Activated gamma-delta T cell treated with Interleukin-2 at 50 U/mL for 16 hours (primary cell): Measurements from ENCODE around the gene MAPT.

Experiments used
- DNase-seq: peaks from one replicate; pipeline ENCODE4 v3.0.0-alpha.2; 2020

The MAPT gene

GRCh38 chr17:45863857-45864654 lies 30.3 kb upstream of the MAPT start:
- no peak for DNase-seq

GRCh38 chr17:45867171-45867570 lies 27.2 kb upstream of the MAPT start:
- no peak for DNase-seq

- no peak for DNase-seq
Measured at GRCh38 chr17:45867702-45868101, 26.7 kb upstream of the MAPT start.

GRCh38 chr17:45868276-45868675 lies 26.1 kb upstream of the MAPT start:
- DNase-seq = no peak

- DNase-seq = no peak
Measured at GRCh38 chr17:45869676-45870341, 24.5 kb upstream of the MAPT start.

- no peak for DNase-seq
Measured at GRCh38 chr17:45870342-45870974, 23.9 kb upstream of the MAPT start.

GRCh38 chr17:45871718-45872117 lies 22.6 kb upstream of the MAPT start:
- no peak for DNase-seq

GRCh38 chr17:45873728-45874127 lies 20.6 kb upstream of the MAPT start:
- DNase-seq = no peak

- DNase-seq = no peak
Measured at GRCh38 chr17:45874151-45874550, 20.2 kb upstream of the MAPT start.

GRCh38 chr17:45876539-45876938 lies 17.8 kb upstream of the MAPT start:
- DNase-seq = no peak

- no peak for DNase-seq
Measured at GRCh38 chr17:45877467-45877866, 16.9 kb upstream of the MAPT start.

GRCh38 chr17:45883063-45883462 lies 11.3 kb upstream of the MAPT start:
- no peak for DNase-seq

GRCh38 chr17:45886852-45887251 lies 7.5 kb upstream of the MAPT start:
- no peak for DNase-seq

GRCh38 chr17:45888392-45888791 lies 6.0 kb upstream of the MAPT start:
- no peak for DNase-seq

- DNase-seq = no peak
Measured at GRCh38 chr17:45889579-45889978, 4.8 kb upstream of the MAPT start.

- DNase-seq = no peak
Measured at GRCh38 chr17:45893725-45894021, 681 bp upstream of the MAPT start.

- DNase-seq = no peak
Measured at GRCh38 chr17:45895304-45895968, 1.1 kb downstream of the MAPT start.

GRCh38 chr17:45895969-45896785 lies 1.8 kb downstream of the MAPT start:
- DNase-seq = no peak

GRCh38 chr17:45896803-45897693 lies 2.7 kb downstream of the MAPT start:
- no peak for DNase-seq

GRCh38 chr17:45900136-45900535 lies 5.8 kb downstream of the MAPT start:
- no peak for DNase-seq

GRCh38 chr17:45900723-45901415 lies 6.5 kb downstream of the MAPT start:
- no peak for DNase-seq
